ENCODE data around the gene HES6. TPM values are rescaled to one million over a fixed set of nuclear protein-coding genes. Genes with fewer than 3 reads are reported as not detected.

Gene HES6
- total and polyA plus RNA-seq, 2 of the 8 experiments (the other 6 are each of a cell fraction or from before 2014, with no cell fraction given) = 32.6 to 36.3 TPM

DNA sequence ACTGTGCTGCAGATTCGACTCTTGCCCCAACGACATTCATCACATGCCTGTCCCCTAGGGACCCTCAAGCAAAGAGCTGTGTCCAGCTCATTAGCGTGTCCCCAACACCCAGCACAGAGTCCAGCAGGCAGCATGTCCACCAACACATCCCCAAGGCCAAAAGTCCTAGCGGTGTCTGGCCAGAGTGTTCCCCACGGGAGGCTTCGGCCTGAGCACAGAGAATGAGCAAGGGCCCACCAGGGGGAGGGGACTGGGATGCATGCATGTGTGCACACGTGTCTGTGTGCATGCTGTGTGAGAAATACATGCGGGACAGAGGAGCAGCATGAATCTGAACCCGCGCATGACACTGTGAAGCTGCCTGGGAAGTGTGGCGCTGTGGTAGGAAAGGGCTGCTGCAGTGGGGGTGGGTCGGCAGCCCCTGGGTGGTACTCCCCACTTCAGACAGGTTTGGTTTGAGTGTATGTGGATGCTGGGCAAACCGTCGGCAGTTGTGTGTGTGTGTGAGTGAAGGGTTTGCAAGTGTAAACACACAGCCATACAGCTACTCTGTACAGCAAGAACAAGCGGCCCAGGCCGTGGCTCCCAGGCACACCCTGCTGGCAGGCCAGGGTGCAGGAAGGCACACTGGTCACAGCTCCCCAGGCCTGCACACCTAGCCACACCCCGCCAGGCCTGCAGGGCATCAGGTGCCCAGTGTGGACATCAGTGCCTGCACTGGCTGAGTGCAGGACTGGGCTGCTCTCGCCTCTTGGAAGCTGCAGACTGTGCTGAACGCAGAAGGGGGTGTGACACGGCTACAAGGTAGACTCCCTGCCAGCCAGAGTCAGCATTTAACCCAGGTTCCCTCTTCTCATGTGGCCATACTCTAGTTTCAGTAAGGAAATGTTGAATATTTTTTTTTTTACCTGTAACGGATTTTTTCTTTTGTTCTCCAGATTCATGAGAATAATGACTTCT lies 19.5 kb upstream of the HES6 start:
- H3K27ac ChIP-seq (ENCODE audit: low read depth, low read length) = no peak overlapping the region
- H3K56ac ChIP-seq (replicated peaks; ENCODE audit: insufficient read length, low read depth, low read length) = no peak overlapping the region
- H3K23me2 ChIP-seq (ENCODE audit: low read depth, low read length) = no peaks in the 10 kb centered on the region
- no peaks in the 10 kb centered on the region for H3K79me2 ChIP-seq (ENCODE audit: control insufficient read depth in 1 of 2, insufficient read depth in 2 of 2, low read length in 2 of 2)
- no peaks in the 10 kb centered on the region for H3K79me1 ChIP-seq (ENCODE audit: low read depth, low read length)
- peaks cover 0 to 2% (median 0%) of the 10 kb centered on the region in 4 experiments; a peak in 2 of 7 replicates for H3K4me1 ChIP-seq (replicated peaks in 1 of 4; ENCODE audit: control insufficient read depth in 3 of 4, insufficient read depth in 4 of 4, low read length in 3 of 4)
- 80% methylated on average over 21 of the region's 21 CpGs; no CpG with 5 or more reads in 1 of the 2 experiments for WGBS, 2 experiments (ENCODE audit: extremely low coverage in 1 of 2, insufficient coverage in 1 of 2, insufficient read length in 1 of 2, insufficient replicate concordance in 2 of 2, low coverage in 1 of 2, low lambda C conversion rate in 2 of 2, missing lambda C conversion rate in 1 of 2)
- no peak overlapping the region for H3K4me2 ChIP-seq (ENCODE audit: insufficient read depth in 1 of 2, low read depth in 2 of 2, low read length in 2 of 2)
- no peak overlapping the region for H3K4ac ChIP-seq (replicated peaks; ENCODE audit: insufficient read length, low read depth, low read length)
- no peak overlapping the region for H2BK5ac ChIP-seq (ENCODE audit: low read depth, low read length)
- H4K20me1 ChIP-seq (replicated peaks in 1 of 2; ENCODE audit: control insufficient read depth in 1 of 2, insufficient read depth in 2 of 2, low read length in 2 of 2) = peaks cover 0 to 3% of the 10 kb centered on the region in 2 experiments
- TF ChIP-seq CHD1 (IDR thresholded peaks at IDR 0.05; ENCODE audit: low read depth, low read length) (no peak), TAF1 (IDR thresholded peaks at IDR 0.05; ENCODE audit: low read depth, low read length) (no peak), BRCA1 (IDR thresholded peaks at IDR 0.05; ENCODE audit: low read depth, low read length) (no peak), EP300 (IDR thresholded peaks at IDR 0.05; ENCODE audit: borderline replicate concordance in 1 of 2, low read depth in 2 of 2, low read length in 2 of 2) (no peak), CTCF (IDR thresholded peaks at IDR 0.05; ENCODE audit: control extremely low read depth in 1 of 3, insufficient read depth in 1 of 3, low read depth in 1 of 3, low read length in 3 of 3) (peak in 2 of 3 experiments; percentile 10 to 16; a peak in 2 of 4 replicates), MAFK (IDR thresholded peaks at IDR 0.05; ENCODE audit: low read depth, low read length) (no peak)
- TF ChIP-seq, protein P1, sequence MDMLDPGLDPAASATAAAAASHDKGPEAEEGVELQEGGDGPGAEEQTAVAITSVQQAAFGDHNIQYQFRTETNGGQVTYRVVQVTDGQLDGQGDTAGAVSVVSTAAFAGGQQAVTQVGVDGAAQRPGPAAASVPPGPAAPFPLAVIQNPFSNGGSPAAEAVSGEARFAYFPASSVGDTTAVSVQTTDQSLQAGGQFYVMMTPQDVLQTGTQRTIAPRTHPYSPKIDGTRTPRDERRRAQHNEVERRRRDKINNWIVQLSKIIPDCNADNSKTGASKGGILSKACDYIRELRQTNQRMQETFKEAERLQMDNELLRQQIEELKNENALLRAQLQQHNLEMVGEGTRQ (IDR thresholded peaks at IDR 0.05; ENCODE audit: low read length) = no peak
- H2BK12ac ChIP-seq (ENCODE audit: low read depth, low read length) = no peak overlapping the region
- H3K14ac ChIP-seq (ENCODE audit: insufficient read length) = no peak overlapping the region
- FAIRE-seq (no peak), DNase-seq (ENCODE audit: low read depth in 1 of 2, low spot score in 2 of 2) (no peak)
- no peaks in the 10 kb centered on the region for H3K9me3 ChIP-seq (ENCODE audit: insufficient read depth in 2 of 2, low read depth in 1 of 2, low read length in 1 of 2)
- ChIA-PET POLR2A (ENCODE audit: partially characterized antibody) (interaction anchor here (0.7 kb wide), 1 partner anchor 11 kb away, joined by 3 read pairs; no protein-coding TSS in a partner anchor), CTCF (ENCODE audit: partially characterized antibody) (interaction anchor here (0.7 to 17.1 kb wide), 9 partner anchors 8 to 490 kb away, joined by 3 to 298 read pairs (median 4); partner anchors contain the start of gene PER2)
- H4K5ac ChIP-seq (ENCODE audit: insufficient read length, low read depth, low read length) = no peak overlapping the region
- no peak overlapping the region for H3K4me3 ChIP-seq (ENCODE audit: extremely low read depth in 1 of 4, insufficient read depth in 2 of 4, low read depth in 3 of 4, low read length in 4 of 4)
- no peak overlapping the region for H4K8ac ChIP-seq (ENCODE audit: extremely low read depth, insufficient read depth, low read length)
- no peak overlapping the region for H3K23ac ChIP-seq (ENCODE audit: insufficient read length)
- H4K91ac ChIP-seq (replicated peaks; ENCODE audit: insufficient read length, low read length) = no peak overlapping the region
- H2AFZ ChIP-seq (ENCODE audit: low read length) = no peak overlapping the region
- no peaks in the 10 kb centered on the region; a peak in 2 of 8 replicates for H3K36me3 ChIP-seq (ENCODE audit: control insufficient read depth in 2 of 4, insufficient read depth in 4 of 4, low read length in 3 of 4)
- H2BK15ac ChIP-seq (ENCODE audit: low read length) = no peak overlapping the region
- no peak overlapping the region for H3K9ac ChIP-seq (replicated peaks in 1 of 4; ENCODE audit: extremely low read depth in 1 of 4, low read depth in 3 of 4, low read length in 3 of 4)
- H3K18ac ChIP-seq (ENCODE audit: extremely low read depth, low read length) = no peak overlapping the region
- H2BK120ac ChIP-seq (replicated peaks; ENCODE audit: low read depth, low read length) = no peak overlapping the region
- no peak overlapping the region for H2AK5ac ChIP-seq (ENCODE audit: low read depth, low read length)
- H3K27me3 ChIP-seq (replicated peaks in 1 of 4; ENCODE audit: control insufficient read depth in 3 of 4, extremely low read depth in 1 of 4, insufficient read depth in 3 of 4, low read length in 3 of 4) = no peaks in the 10 kb centered on the region
- H2BK20ac ChIP-seq (ENCODE audit: low read length) = no peak overlapping the region
